A549 (cell line): ENCODE measurements around the gene EPS8L2. TPM values are rescaled to one million over a fixed set of nuclear protein-coding genes. Genes with fewer than 3 reads are reported as not detected.

ENCODE experiments used
- ATAC-seq, 2 experiments: fragments of 200-7000 bp in 1 of 2; fragments of >200 bp in 1 of 2; cut with Nextera tagmentation in 1 of 2; cut with Tn5 transposase in 1 of 2; 3 replicates each; pipeline versions ENCODE4 v1.8.0 to v1.9.1; 2018 to 2020; ENCODE audit warnings: mild to moderate bottlenecking in 1 of 2, moderate library complexity in 1 of 2
- CTCF ChIA-PET: fragments of 300-600 bp; sonication (Branson Sonifier 250); formaldehyde crosslinking; extraction: SDS; loops from one replicate; lab custom pipeline; 2021; ENCODE audit warnings: antibody characterized with exemption, inconsistent platforms; lab: Yijun Ruan, JAX
- POLR2A ChIA-PET: fragments of 350-600 bp; formaldehyde crosslinking; extraction: SDS; loops from one replicate; lab custom pipeline; 2021; ENCODE audit warnings: antibody characterized with exemption, inconsistent platforms; lab: Yijun Ruan, JAX
- DNase-seq, 2 experiments: peaks; one replicate each; pipeline versions ENCODE4 v3.0.0 to v3.0.0-alpha.2; 2011 to 2016; ENCODE audit warnings: low read depth in 1 of 2, low spot score in 1 of 2
- FAIRE-seq: peaks from 2 replicates; lab custom pipeline; 2011; peaks lifted over from hg19 to GRCh38; lab: Jason Lieb, UNC
- H3K27ac ChIP-seq, 2 experiments: fragments of >200 bp; sonication (Bioruptor Twin); formaldehyde crosslinking; 3 replicates each; pipeline ENCODE4 v1.5.1; 2016 to 2017
- H3K4me1 ChIP-seq: fragments of >200 bp; sonication (Bioruptor Twin); formaldehyde crosslinking; 3 replicates; pipeline ENCODE4 v1.6.1; 2016
- H3K4me2 ChIP-seq: fragments of >200 bp; sonication (Bioruptor Twin); formaldehyde crosslinking; 3 replicates; pipeline ENCODE4 v1.6.1; 2016
- H3K4me3 ChIP-seq: fragments of >200 bp; sonication (Bioruptor Twin); formaldehyde crosslinking; 3 replicates; pipeline ENCODE4 v1.5.1; 2016
- H3K9me3 ChIP-seq: fragments of >200 bp; sonication (Bioruptor Twin); formaldehyde crosslinking; 3 replicates; pipeline ENCODE4 v1.6.1; 2016
- CBX8 ChIP-seq: fragments of 200-600 bp; sonication (generic); IDR thresholded peaks from 2 replicates; pipeline ENCODE4 v1.6.1; 2016
- CEBPB ChIP-seq, 2 experiments: fragments of >200 bp in 1 of 2; sonication (Bioruptor Twin) in 1 of 2; formaldehyde crosslinking in 1 of 2; IDR thresholded peaks; 2 replicates each; pipeline ENCODE4 v1.6.1; 2012 to 2016
- CHD2 ChIP-seq: fragments of 150-350 bp; IDR thresholded peaks from 2 replicates; pipeline ENCODE4 v1.6.1; 2014; ENCODE audit warnings: low read length; ENCODE audit not compliant: partially characterized antibody
- CHD4 ChIP-seq: fragments of 200-600 bp; sonication (generic); IDR thresholded peaks from 2 replicates; pipeline ENCODE4 v1.6.1; 2016; ENCODE audit warnings: antibody characterized with exemption, mild to moderate bottlenecking, borderline replicate concordance
- EHF ChIP-seq: fragments of 250-450 bp; sonication (Bioruptor Pico); IDR thresholded peaks from 2 replicates; pipeline ENCODE4 v1.5.0; 2020; ENCODE audit warnings: mild to moderate bottlenecking
- FOSB ChIP-seq: fragments of 250-450 bp; sonication (Bioruptor Pico); IDR thresholded peaks from 2 replicates; pipeline ENCODE4 v1.5.0; 2020; ENCODE audit warnings: mild to moderate bottlenecking, moderate library complexity
- FOSL2 ChIP-seq, 2 experiments: fragments of 450-650 bp in 1 of 2; fragments of >200 bp in 1 of 2; sonication (Bioruptor Twin) in 1 of 2; formaldehyde crosslinking; IDR thresholded peaks; 2 replicates each; pipeline versions ENCODE4 v1.5.0 to v1.6.1; 2016 to 2020; ENCODE audit warnings: mild to moderate bottlenecking in 1 of 2, moderate library complexity in 1 of 2
- FOXS1 ChIP-seq: fragments of 250-450 bp; sonication (Bioruptor Pico); IDR thresholded peaks from 2 replicates; pipeline ENCODE4 v1.5.0; 2020; ENCODE audit warnings: mild to moderate bottlenecking, moderate library complexity
- HOXA7 ChIP-seq: fragments of 250-450 bp; sonication (Bioruptor Pico); IDR thresholded peaks from 2 replicates; pipeline ENCODE4 v1.5.0; 2020; ENCODE audit warnings: mild to moderate bottlenecking, moderate library complexity
- HOXB5 ChIP-seq: fragments of 250-450 bp; sonication (Bioruptor Pico); IDR thresholded peaks from 2 replicates; pipeline ENCODE4 v1.5.0; 2020; ENCODE audit warnings: mild to moderate bottlenecking, moderate library complexity
- JUN ChIP-seq, 2 experiments: fragments of >200 bp; sonication (Bioruptor Twin); formaldehyde crosslinking; IDR thresholded peaks; 2 replicates in 1 of 2; 3 replicates in 1 of 2; pipeline ENCODE4 v1.6.1; 2016 to 2017
- NFE2L2 ChIP-seq: fragments of 150-350 bp; conservative IDR thresholded peaks from 2 replicates; pipeline ENCODE4 v1.6.1; 2014; ENCODE audit warnings: low read length
- NPAS2 ChIP-seq: fragments of 250-450 bp; sonication (Bioruptor Pico); IDR thresholded peaks from 2 replicates; pipeline ENCODE4 v1.8.0; 2022; ENCODE audit warnings: mild to moderate bottlenecking, moderate library complexity, borderline replicate concordance
- NR3C1 ChIP-seq: fragments of >200 bp; sonication (Bioruptor Twin); formaldehyde crosslinking; IDR thresholded peaks from 3 replicates; pipeline ENCODE4 v1.6.1; 2017
- POLR2A ChIP-seq: IDR thresholded peaks from 2 replicates; pipeline ENCODE4 v1.6.1; 2012; ENCODE audit warnings: mild to moderate bottlenecking, low read length
- RARB ChIP-seq: fragments of 250-450 bp; sonication (Bioruptor Pico); IDR thresholded peaks from 2 replicates; pipeline ENCODE4 v1.8.0; 2021; ENCODE audit warnings: mild to moderate bottlenecking, moderate library complexity
- RCOR1 ChIP-seq: fragments of 150-350 bp; IDR thresholded peaks from 2 replicates; pipeline ENCODE4 v1.6.1; 2014; ENCODE audit warnings: antibody characterized with exemption, low read length, low read depth
- SMC3 ChIP-seq: fragments of >200 bp; sonication (Bioruptor Twin); formaldehyde crosslinking; IDR thresholded peaks from 3 replicates; pipeline ENCODE4 v1.6.1; 2018; ENCODE audit warnings: inconsistent platforms
- TP53 ChIP-seq: fragments of 250-450 bp; sonication (Bioruptor Pico); IDR thresholded peaks from 2 replicates; pipeline ENCODE4 v1.5.0; 2021; ENCODE audit warnings: mild to moderate bottlenecking, moderate library complexity
- ZNF302 ChIP-seq: fragments of 250-450 bp; sonication (Bioruptor Pico); IDR thresholded peaks from 2 replicates; pipeline ENCODE4 v1.9.0; 2021; ENCODE audit warnings: inconsistent platforms, mild to moderate bottlenecking, moderate library complexity
- ZSCAN20 ChIP-seq: fragments of 250-450 bp; sonication (Bioruptor Pico); IDR thresholded peaks from 2 replicates; pipeline ENCODE4 v1.8.0; 2022; ENCODE audit warnings: mild to moderate bottlenecking, moderate library complexity
- WGBS: methylation state at CpG from one replicate; pipeline ENCODE4 v1.1.6; 2017; ENCODE audit errors: missing lambda C conversion rate; 5-methylcytosine and 5-hydroxymethylcytosine counted together
- polyA plus RNA-seq, 4 experiments: library from polyadenylated mRNA; depleted of rRNA in 3 of 4; stranded (reverse); fragments of >200 nt; fragmentation: RNase III in 1 of 4; extraction: RNeasy Plus Mini Kit Qiagen cat#74134 plus additional on column Dnase treatment in 1 of 4; gene quantifications; 2 replicates in 3 of 4; 3 replicates in 1 of 4; pipeline ENCODE4 v1.2.3, GENCODE V29; 2011 to 2017
- TF ChIP-seq, protein P1 (sequence below): IDR thresholded peaks from 2 replicates; pipeline ENCODE4 v1.6.1; 2012
- TF ChIP-seq, protein P2 (sequence below): IDR thresholded peaks from 2 replicates; pipeline ENCODE4 v1.6.1; 2012; ENCODE audit warnings: low read depth, borderline replicate concordance
- TF ChIP-seq, protein P3 (sequence below): fragments of >200 bp; sonication (Bioruptor Twin); formaldehyde crosslinking; IDR thresholded peaks from 3 replicates; pipeline ENCODE4 v1.6.1; 2016
- TF ChIP-seq, protein P4 (sequence below): fragments of 450-650 bp; IDR thresholded peaks from 2 replicates; pipeline ENCODE4 v1.6.1; 2014; ENCODE audit warnings: antibody characterized with exemption
- TF ChIP-seq, protein P5 (sequence below): fragments of 250-450 bp; sonication (Bioruptor Pico); IDR thresholded peaks from 2 replicates; pipeline ENCODE4 v1.5.0; 2020; ENCODE audit warnings: low read depth, mild to moderate bottlenecking, moderate library complexity

The EPS8L2 gene
- polyA plus RNA-seq, 2 of the 4 experiments (the other 2 are of a cell fraction) = 60.7 to 154 TPM

DNA sequence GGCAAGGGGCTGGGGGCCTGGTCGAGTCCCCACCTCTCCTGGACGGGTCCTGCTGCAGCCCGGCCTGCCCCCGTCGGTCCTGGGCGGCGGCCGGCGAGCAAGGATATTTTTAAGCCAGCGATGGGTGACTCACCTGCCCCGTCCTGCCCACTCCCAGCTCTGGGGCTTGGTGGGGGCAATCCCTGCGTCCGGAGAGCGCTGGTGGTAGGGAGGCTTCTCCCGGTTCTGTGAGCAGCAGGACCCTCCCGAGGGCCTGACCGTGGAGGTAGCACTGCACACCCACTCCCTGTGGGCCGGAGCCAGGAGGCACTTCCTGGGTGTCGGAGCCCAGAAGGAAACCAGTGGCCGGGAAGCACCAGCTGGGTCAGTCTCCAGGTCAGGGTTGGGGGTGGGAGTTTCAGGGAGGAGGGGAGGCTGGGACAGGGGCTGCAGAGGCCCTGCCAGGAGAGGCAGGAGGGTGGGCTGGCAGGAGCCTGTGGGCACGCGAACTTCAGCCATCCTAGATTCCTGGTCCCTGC lies 467 bp downstream of the EPS8L2 start:
- H3K4me3 ChIP-seq = peak overlapping the region; percentile 97
- H3K4me1 ChIP-seq = peaks cover 70% of the 10 kb centered on the region
- ATAC-seq = peak; percentile 33 to 37
- DNase-seq = peak; percentile 41 to 61
- WGBS = 1% methylated on average over 17 of the region's 22 CpGs
- peak overlapping the region; percentile 91 to 99 for H3K27ac ChIP-seq
- no peak for FAIRE-seq
- no peaks in the 10 kb centered on the region for H3K9me3 ChIP-seq
- TF ChIP-seq SMC3 (no peak), FOSL2 (IDR thresholded peaks at IDR 0.05) (no peak), FOSL2 (CRISPR knock-in tag; IDR thresholded peaks at IDR 0.05) (peak; percentile 85)
- peak overlapping the region; percentile 100 for H3K4me2 ChIP-seq
- CTCF ChIA-PET = interaction anchor here (1.1 to 26.0 kb wide), 4 partner anchors 11 to 152 kb away, joined by 3 to 599 read pairs (median 24); partner anchors contain the start of genes DEAF1 and TMEM80
- POLR2A ChIA-PET = interaction anchor here (0.8 to 3.5 kb wide), 2 partner anchors 10 to 49 kb away, joined by 3 to 41 read pairs; partner anchors contain the start of genes DEAF1 and TMEM80

DNA sequence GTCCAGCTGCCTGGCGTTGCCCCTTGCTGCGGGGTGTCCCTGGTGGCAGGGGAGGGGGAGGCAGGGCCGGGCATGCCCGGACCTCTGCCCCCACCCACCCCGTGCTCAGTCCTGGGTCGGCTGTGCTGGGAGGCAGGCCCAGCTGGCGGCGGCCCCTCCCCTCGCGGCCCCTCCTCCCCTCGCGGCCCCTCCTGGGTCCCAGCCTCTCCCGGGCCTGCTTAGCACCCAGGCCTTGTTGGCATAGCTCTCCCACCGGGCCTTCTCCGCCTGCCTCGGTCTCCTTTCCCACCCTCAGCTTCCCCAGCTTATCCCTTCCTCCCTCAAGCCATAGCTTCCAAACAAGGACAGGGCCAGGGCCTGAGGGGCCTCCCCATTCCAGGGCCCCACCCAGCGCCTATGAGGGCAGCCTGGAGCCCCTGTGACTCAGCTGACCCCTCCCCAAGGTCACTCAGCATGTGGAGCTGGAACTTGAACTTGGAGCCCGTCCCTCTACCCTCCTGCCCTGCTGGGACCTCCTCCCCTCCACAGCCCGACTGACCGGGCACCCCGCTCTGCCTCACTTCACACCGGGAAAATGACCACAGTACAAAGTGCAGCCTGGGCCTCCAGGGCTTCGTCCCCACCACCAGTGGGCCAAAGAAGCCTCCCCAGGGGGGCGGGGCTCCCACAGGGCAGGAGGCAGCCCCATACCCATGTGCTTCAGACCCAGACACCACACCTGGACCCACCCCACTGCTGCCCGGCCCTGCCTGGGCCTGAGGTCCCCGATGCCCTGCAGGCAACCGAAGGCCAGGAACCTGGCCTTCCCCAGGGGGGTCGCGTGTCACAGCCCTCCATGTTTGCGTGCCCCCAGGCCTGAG lies 1.2 kb downstream of the EPS8L2 start:
- POLR2A ChIA-PET = interaction anchor here (0.8 to 3.5 kb wide), 2 partner anchors 11 to 50 kb away, joined by 3 to 41 read pairs; partner anchors contain the start of genes DEAF1 and TMEM80
- H3K9me3 ChIP-seq = no peaks in the 10 kb centered on the region
- peak overlapping the region; percentile 91 to 99 for H3K27ac ChIP-seq
- H3K4me2 ChIP-seq = peak overlapping the region; percentile 100
- ATAC-seq (peak; percentile 41 to 73), DNase-seq (peak; percentile 74 to 80), FAIRE-seq (no peak)
- 4% methylated on average over 11 of the region's 30 CpGs for WGBS
- peaks cover 72% of the 10 kb centered on the region for H3K4me1 ChIP-seq
- peak overlapping the region; percentile 97 for H3K4me3 ChIP-seq
- TF ChIP-seq CEBPB (IDR thresholded peaks at IDR 0.05) (no peak), POLR2A (peak; percentile 56), CHD2 (no peak), ZSCAN20 (CRISPR knock-in tag) (no peak), CBX8 (no peak), TP53 (CRISPR knock-in tag) (no peak), NPAS2 (CRISPR knock-in tag) (no peak), NR3C1 (no peak), JUN (IDR thresholded peaks at IDR 0.05) (peak in 1 of 2 experiments; percentile 72; a peak in 3 of 5 replicates), FOSL2 (IDR thresholded peaks at IDR 0.05) (no peak), FOSL2 (CRISPR knock-in tag; IDR thresholded peaks at IDR 0.05) (peak; percentile 57), HOXB5 (CRISPR knock-in tag) (no peak), CHD4 (no peak), HOXA7 (CRISPR knock-in tag) (no peak), FOSB (CRISPR knock-in tag) (no peak), FOXS1 (CRISPR knock-in tag) (no peak), RARB (CRISPR knock-in tag) (no peak), NFE2L2 (no peak), ZNF302 (no peak), EHF (no peak), RCOR1 (no peak)
- TF ChIP-seq, protein P1, sequence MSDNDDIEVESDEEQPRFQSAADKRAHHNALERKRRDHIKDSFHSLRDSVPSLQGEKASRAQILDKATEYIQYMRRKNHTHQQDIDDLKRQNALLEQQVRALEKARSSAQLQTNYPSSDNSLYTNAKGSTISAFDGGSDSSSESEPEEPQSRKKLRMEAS = no peak; the same call in 1 of the 2 replicates
- TF ChIP-seq, protein P2, sequence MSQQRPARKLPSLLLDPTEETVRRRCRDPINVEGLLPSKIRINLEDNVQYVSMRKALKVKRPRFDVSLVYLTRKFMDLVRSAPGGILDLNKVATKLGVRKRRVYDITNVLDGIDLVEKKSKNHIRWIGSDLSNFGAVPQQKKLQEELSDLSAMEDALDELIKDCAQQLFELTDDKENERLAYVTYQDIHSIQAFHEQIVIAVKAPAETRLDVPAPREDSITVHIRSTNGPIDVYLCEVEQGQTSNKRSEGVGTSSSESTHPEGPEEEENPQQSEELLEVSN = peak; percentile 59
- TF ChIP-seq, protein P3, sequence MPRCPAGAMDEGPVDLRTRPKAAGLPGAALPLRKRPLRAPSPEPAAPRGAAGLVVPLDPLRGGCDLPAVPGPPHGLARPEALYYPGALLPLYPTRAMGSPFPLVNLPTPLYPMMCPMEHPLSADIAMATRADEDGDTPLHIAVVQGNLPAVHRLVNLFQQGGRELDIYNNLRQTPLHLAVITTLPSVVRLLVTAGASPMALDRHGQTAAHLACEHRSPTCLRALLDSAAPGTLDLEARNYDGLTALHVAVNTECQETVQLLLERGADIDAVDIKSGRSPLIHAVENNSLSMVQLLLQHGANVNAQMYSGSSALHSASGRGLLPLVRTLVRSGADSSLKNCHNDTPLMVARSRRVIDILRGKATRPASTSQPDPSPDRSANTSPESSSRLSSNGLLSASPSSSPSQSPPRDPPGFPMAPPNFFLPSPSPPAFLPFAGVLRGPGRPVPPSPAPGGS = no peak
- TF ChIP-seq, protein P4, sequence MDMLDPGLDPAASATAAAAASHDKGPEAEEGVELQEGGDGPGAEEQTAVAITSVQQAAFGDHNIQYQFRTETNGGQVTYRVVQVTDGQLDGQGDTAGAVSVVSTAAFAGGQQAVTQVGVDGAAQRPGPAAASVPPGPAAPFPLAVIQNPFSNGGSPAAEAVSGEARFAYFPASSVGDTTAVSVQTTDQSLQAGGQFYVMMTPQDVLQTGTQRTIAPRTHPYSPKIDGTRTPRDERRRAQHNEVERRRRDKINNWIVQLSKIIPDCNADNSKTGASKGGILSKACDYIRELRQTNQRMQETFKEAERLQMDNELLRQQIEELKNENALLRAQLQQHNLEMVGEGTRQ = no peak
- TF ChIP-seq, protein P5, sequence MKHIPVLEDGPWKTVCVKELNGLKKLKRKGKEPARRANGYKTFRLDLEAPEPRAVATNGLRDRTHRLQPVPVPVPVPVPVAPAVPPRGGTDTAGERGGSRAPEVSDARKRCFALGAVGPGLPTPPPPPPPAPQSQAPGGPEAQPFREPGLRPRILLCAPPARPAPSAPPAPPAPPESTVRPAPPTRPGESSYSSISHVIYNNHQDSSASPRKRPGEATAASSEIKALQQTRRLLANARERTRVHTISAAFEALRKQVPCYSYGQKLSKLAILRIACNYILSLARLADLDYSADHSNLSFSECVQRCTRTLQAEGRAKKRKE = no peak
- CTCF ChIA-PET = interaction anchor here (0.5 to 26.0 kb wide), 6 partner anchors 12 to 1446 kb away, joined by 3 to 599 read pairs (median 4); partner anchors contain the start of genes DEAF1 and TMEM80
